HepG2 (cell line): ENCODE measurements around the gene HDGF.

Experiments
- BHLHE40 ChIP-seq: IDR thresholded peaks from 2 replicates; pipeline ENCODE4 v1.6.1; 2011; ENCODE audit warnings: low read length, improper control_type of control experiment
- NONO ChIP-seq, 2 experiments: fragments of 450-650 bp in 1 of 2; sonication (generic) in 1 of 2; formaldehyde crosslinking in 1 of 2; IDR thresholded peaks in 1 of 2; conservative IDR thresholded peaks in 1 of 2; 2 replicates each; pipeline versions ENCODE4 v1.6.1 to v1.8.0; 2017 to 2022; ENCODE audit warnings: mild to moderate bottlenecking in 1 of 2, missing genetic modification reagents in 1 of 2, moderate library complexity in 1 of 2
- PHF21A ChIP-seq: sonication (generic); formaldehyde crosslinking; IDR thresholded peaks from 2 replicates; pipeline ENCODE4 v1.5.0; 2020; ENCODE audit warnings: mild to moderate bottlenecking, missing genetic modification reagents
- POLR2A ChIP-seq, 2 experiments: IDR thresholded peaks; 2 replicates each; pipeline ENCODE4 v1.6.1; 2011; ENCODE audit warnings: low read depth in 2 of 2, low read length in 2 of 2, mild to moderate bottlenecking in 1 of 2, moderate library complexity in 1 of 2; ENCODE audit not compliant: insufficient read depth in 1 of 2
- POLR2AphosphoS5 ChIP-seq: IDR thresholded peaks from 2 replicates; pipeline ENCODE4 v1.6.1; 2012; ENCODE audit warnings: low read depth, low read length
- TCF7L2 ChIP-seq: IDR thresholded peaks from 2 replicates; pipeline ENCODE4 v1.6.1; 2011; ENCODE audit warnings: mild to moderate bottlenecking, low read depth, low read length, moderate library complexity
- ZNF121 ChIP-seq: sonication (generic); formaldehyde crosslinking; IDR thresholded peaks from 2 replicates; pipeline ENCODE4 v1.5.0; 2020; ENCODE audit warnings: mild to moderate bottlenecking, missing genetic modification reagents
- ZNF292 ChIP-seq: sonication (generic); formaldehyde crosslinking; IDR thresholded peaks from 2 replicates; pipeline ENCODE4 v1.8.1; 2022; ENCODE audit warnings: mild to moderate bottlenecking, low read depth, missing genetic modification reagents, borderline replicate concordance
- ZNF615 ChIP-seq: sonication (generic); formaldehyde crosslinking; IDR thresholded peaks from 2 replicates; pipeline ENCODE4 v1.5.0; 2020; ENCODE audit warnings: mild to moderate bottlenecking, missing genetic modification reagents, borderline replicate concordance
- TF ChIP-seq, protein P1 (sequence below), 2 experiments: IDR thresholded peaks; 2 replicates each; pipeline ENCODE4 v1.6.1; 2011 to 2012; ENCODE audit warnings: low read length in 2 of 2, borderline replicate concordance in 1 of 2, low read depth in 1 of 2, mild to moderate bottlenecking in 1 of 2, moderate library complexity in 1 of 2
- TF ChIP-seq, protein P2 (sequence below): sonication (generic); formaldehyde crosslinking; IDR thresholded peaks from 2 replicates; pipeline ENCODE4 v1.5.0; 2020; ENCODE audit warnings: mild to moderate bottlenecking, missing genetic modification reagents, moderate library complexity

DNA sequence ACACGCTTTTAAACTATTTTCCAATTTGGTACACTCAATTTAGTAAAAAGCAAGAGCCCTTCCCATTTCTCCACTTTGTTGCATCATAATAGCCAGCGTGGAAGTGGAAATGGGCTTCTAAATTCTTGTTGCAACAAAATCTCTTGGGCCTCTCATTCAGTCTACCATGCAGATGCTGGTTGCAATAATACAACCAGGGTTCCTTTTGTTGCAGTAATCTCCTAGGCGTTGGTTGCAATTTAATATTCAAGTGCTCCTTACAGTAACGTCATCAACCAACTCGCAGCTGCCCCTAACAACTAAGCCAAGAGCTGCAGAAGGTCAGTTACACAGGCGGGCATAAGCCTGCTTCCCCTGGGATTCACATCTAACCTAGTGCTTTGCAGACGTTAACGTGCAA, 2.7 kb upstream of the HDGF start:
- no peak for TF ChIP-seq NONO (IDR thresholded peaks at IDR 0.05)
- no peak for TF ChIP-seq NONO (CRISPR knock-in tag; conservative IDR thresholded peaks at IDR 0.05)
- TF ChIP-seq, protein P1, sequence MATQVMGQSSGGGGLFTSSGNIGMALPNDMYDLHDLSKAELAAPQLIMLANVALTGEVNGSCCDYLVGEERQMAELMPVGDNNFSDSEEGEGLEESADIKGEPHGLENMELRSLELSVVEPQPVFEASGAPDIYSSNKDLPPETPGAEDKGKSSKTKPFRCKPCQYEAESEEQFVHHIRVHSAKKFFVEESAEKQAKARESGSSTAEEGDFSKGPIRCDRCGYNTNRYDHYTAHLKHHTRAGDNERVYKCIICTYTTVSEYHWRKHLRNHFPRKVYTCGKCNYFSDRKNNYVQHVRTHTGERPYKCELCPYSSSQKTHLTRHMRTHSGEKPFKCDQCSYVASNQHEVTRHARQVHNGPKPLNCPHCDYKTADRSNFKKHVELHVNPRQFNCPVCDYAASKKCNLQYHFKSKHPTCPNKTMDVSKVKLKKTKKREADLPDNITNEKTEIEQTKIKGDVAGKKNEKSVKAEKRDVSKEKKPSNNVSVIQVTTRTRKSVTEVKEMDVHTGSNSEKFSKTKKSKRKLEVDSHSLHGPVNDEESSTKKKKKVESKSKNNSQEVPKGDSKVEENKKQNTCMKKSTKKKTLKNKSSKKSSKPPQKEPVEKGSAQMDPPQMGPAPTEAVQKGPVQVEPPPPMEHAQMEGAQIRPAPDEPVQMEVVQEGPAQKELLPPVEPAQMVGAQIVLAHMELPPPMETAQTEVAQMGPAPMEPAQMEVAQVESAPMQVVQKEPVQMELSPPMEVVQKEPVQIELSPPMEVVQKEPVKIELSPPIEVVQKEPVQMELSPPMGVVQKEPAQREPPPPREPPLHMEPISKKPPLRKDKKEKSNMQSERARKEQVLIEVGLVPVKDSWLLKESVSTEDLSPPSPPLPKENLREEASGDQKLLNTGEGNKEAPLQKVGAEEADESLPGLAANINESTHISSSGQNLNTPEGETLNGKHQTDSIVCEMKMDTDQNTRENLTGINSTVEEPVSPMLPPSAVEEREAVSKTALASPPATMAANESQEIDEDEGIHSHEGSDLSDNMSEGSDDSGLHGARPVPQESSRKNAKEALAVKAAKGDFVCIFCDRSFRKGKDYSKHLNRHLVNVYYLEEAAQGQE (IDR thresholded peaks at IDR 0.05; ENCODE audit: borderline replicate concordance in 1 of 2, low read depth in 1 of 2, low read length in 2 of 2) = no peak
- TF ChIP-seq, protein P2, sequence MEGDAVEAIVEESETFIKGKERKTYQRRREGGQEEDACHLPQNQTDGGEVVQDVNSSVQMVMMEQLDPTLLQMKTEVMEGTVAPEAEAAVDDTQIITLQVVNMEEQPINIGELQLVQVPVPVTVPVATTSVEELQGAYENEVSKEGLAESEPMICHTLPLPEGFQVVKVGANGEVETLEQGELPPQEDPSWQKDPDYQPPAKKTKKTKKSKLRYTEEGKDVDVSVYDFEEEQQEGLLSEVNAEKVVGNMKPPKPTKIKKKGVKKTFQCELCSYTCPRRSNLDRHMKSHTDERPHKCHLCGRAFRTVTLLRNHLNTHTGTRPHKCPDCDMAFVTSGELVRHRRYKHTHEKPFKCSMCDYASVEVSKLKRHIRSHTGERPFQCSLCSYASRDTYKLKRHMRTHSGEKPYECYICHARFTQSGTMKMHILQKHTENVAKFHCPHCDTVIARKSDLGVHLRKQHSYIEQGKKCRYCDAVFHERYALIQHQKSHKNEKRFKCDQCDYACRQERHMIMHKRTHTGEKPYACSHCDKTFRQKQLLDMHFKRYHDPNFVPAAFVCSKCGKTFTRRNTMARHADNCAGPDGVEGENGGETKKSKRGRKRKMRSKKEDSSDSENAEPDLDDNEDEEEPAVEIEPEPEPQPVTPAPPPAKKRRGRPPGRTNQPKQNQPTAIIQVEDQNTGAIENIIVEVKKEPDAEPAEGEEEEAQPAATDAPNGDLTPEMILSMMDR (CRISPR knock-in tag) = no peak
- TF ChIP-seq POLR2A (IDR thresholded peaks at IDR 0.05; ENCODE audit: insufficient read depth in 1 of 2, low read depth in 2 of 2, low read length in 2 of 2) = no peak
- no peak for TF ChIP-seq ZNF292
- no peak for TF ChIP-seq PHF21A
- TF ChIP-seq POLR2AphosphoS5 = no peak
- TF ChIP-seq ZNF121 (CRISPR knock-in tag) = no peak
- no peak for TF ChIP-seq TCF7L2
- TF ChIP-seq BHLHE40 = no peak
- TF ChIP-seq ZNF615 (CRISPR knock-in tag) = no peak
